HFFc6 (cell line): Measurements from ENCODE around the gene TAPBPL. TPM values are rescaled to one million over a fixed set of nuclear protein-coding genes. Genes with fewer than 3 reads are reported as not detected.

ENCODE experiments used
- DNase-seq: peaks from one replicate; pipeline ENCODE4 v3.0.0-alpha.2; 2018
- H3K27ac Mint-ChIP-seq: 2 replicates; pipeline ENCODE4 v1.8.0; 2020; ENCODE audit warnings: mild to moderate bottlenecking, mixed read lengths
- H3K27me3 Mint-ChIP-seq: 2 replicates; pipeline ENCODE4 v1.8.0; 2021; ENCODE audit warnings: mild to moderate bottlenecking, moderate library complexity, mixed read lengths; ENCODE audit not compliant: insufficient read depth
- H3K36me3 Mint-ChIP-seq: 2 replicates; pipeline ENCODE4 v1.8.0; 2021; ENCODE audit warnings: low read depth, mixed read lengths
- H3K4me1 Mint-ChIP-seq: 2 replicates; pipeline ENCODE4 v1.8.0; 2020; ENCODE audit warnings: low read depth, mixed read lengths
- H3K4me3 Mint-ChIP-seq: 2 replicates; pipeline ENCODE4 v1.8.0; 2020; ENCODE audit warnings: mild to moderate bottlenecking, moderate library complexity, mixed read lengths
- H3K9me3 Mint-ChIP-seq: 2 replicates; pipeline ENCODE4 v1.8.0; 2020; ENCODE audit warnings: mild to moderate bottlenecking, mixed read lengths
- total RNA-seq, 6 experiments: library from RNA; stranded (reverse); fragmentation: NEBNext Ultra II Directional; extraction: Animal tissue kit (Norgen Biotek cat#: 25700); gene quantifications; 2 replicates in 1 of 6; 3 replicates in 5 of 6; pipeline ENCODE4 v1.2.3, GENCODE V29; 2021
- TF ChIP-seq, protein P1 (sequence below): fragments of 200-600 bp; sonication (generic); IDR thresholded peaks from 2 replicates; pipeline ENCODE4 v1.5.0; 2021; ENCODE audit warnings: antibody characterized with exemption, mild to moderate bottlenecking

The TAPBPL gene
- total RNA-seq, 6 experiments from 2014 or later, result 4.3 to 8.2 (median 6.5) TPM

DNA sequence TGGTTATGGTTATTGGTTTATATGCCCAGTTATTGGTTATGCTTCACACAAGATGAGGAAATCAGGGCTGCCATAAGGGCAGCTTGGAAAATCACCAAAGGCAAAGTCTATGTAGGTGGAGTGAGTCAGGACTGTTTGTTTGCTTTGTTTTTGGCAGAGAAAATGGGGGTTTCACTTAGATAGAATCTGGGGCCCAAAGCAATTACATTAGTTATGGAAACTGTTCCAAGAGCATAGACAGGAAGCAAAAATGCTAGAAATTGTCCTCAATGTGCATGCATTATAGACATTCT lies 16.4 kb downstream of the TAPBPL start:
- TF ChIP-seq, protein P1, sequence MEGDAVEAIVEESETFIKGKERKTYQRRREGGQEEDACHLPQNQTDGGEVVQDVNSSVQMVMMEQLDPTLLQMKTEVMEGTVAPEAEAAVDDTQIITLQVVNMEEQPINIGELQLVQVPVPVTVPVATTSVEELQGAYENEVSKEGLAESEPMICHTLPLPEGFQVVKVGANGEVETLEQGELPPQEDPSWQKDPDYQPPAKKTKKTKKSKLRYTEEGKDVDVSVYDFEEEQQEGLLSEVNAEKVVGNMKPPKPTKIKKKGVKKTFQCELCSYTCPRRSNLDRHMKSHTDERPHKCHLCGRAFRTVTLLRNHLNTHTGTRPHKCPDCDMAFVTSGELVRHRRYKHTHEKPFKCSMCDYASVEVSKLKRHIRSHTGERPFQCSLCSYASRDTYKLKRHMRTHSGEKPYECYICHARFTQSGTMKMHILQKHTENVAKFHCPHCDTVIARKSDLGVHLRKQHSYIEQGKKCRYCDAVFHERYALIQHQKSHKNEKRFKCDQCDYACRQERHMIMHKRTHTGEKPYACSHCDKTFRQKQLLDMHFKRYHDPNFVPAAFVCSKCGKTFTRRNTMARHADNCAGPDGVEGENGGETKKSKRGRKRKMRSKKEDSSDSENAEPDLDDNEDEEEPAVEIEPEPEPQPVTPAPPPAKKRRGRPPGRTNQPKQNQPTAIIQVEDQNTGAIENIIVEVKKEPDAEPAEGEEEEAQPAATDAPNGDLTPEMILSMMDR, result no peak
- peaks cover 25% of the 10 kb centered on the region for H3K36me3 Mint-ChIP-seq
- H3K27ac Mint-ChIP-seq, result peak overlapping the region; percentile 66
- peaks cover 6% of the 10 kb centered on the region; the same call in 1 of the 2 replicates for H3K27me3 Mint-ChIP-seq
- peaks cover 49% of the 10 kb centered on the region for H3K4me1 Mint-ChIP-seq
- no peaks in the 10 kb centered on the region for H3K9me3 Mint-ChIP-seq
- H3K4me3 Mint-ChIP-seq, result peak overlapping the region; percentile 92
- DNase-seq, result peak; percentile 40

GRCh38 chr12:6469092-6469491 lies 17.2 kb downstream of the TAPBPL start:
- TF ChIP-seq, protein P1, result no peak
- Mint-ChIP-seq H3K4me1 (peaks cover 49% of the 10 kb centered on the region), H3K27ac (peak overlapping the region; percentile 95; the same call in 1 of the 2 replicates), H3K27me3 (peaks cover 6% of the 10 kb centered on the region), H3K36me3 (peaks cover 22% of the 10 kb centered on the region), H3K4me3 (peak overlapping the region; percentile 92), H3K9me3 (no peaks in the 10 kb centered on the region)
- no peak for DNase-seq

- H3K36me3 Mint-ChIP-seq, result peaks cover 15% of the 10 kb centered on the region; the same call in 1 of the 2 replicates
- peak overlapping the region; percentile 95 for H3K27ac Mint-ChIP-seq
Observed at GRCh38 chr12:6469609-6470374, 17.9 kb downstream of the TAPBPL start.

DNA sequence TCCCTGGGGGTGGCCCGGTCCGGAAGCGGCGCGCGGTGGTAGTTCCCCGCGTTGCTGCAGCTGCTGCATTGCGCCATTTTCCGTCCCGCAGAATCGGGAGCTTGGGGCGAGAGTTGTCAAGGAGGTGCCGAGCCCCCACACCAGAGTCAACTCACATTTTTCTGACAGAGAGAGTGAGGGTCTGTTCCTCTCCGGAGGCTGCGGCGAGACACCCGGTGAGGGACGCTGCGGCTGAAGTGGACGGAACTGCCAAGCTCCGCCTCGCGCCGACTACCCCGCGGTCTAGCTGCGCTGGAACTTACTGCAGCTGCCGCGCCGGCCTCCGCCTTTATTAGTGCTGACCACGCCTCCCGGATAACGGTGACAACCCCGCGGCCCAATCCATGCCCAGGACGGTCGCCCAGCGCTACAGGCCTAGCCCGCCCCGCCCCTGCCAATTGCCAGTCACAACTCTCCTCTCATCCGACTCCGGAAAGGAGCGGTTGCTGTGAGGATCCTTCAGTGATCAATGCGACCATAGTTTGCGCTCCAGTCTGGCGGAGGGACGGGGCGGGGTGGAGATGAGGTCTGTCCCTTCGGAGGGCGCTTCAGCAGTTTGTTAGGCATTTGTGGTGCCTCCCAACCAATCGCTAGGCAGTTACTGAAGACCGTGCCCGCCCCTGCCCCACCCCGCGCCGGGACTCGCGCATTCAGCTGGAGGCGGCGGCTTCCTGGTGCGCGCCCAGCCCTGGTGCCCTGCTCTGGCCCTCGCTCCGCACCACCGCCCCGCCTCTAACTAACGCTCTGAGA lies 18.7 kb downstream of the TAPBPL start, which contains the start of gene VAMP1:
Gene VAMP1 (minus strand): TSS at position 303 of the 789 bp plus-strand sequence. CDS start 146 bp downstream, at position 157.
- peaks cover 49% of the 10 kb centered on the region for H3K4me1 Mint-ChIP-seq
- H3K36me3 Mint-ChIP-seq, result peaks cover 11% of the 10 kb centered on the region; the same call in 1 of the 2 replicates
- TF ChIP-seq, protein P1, result peak; percentile 9; the same call in 1 of the 2 replicates
- DNase-seq, result peak; percentile 97
- H3K27me3 Mint-ChIP-seq, result peaks cover 6% of the 10 kb centered on the region
- peak within 1 kb of the TSS; percentile 92 for H3K4me3 Mint-ChIP-seq
- H3K9me3 Mint-ChIP-seq, result no peaks in the 10 kb centered on the region
- peak within 1 kb of the TSS; percentile 95 for H3K27ac Mint-ChIP-seq

More at GRCh38 chr12:6469609-6470374, 17.9 kb downstream of the TAPBPL start:
- H3K27me3 Mint-ChIP-seq, result peaks cover 6% of the 10 kb centered on the region
- H3K4me1 Mint-ChIP-seq, result peaks cover 49% of the 10 kb centered on the region
- peak overlapping the region; percentile 92 for H3K4me3 Mint-ChIP-seq
- TF ChIP-seq, protein P1, result no peak
- DNase-seq, result no peak
- no peaks in the 10 kb centered on the region for H3K9me3 Mint-ChIP-seq

DNA sequence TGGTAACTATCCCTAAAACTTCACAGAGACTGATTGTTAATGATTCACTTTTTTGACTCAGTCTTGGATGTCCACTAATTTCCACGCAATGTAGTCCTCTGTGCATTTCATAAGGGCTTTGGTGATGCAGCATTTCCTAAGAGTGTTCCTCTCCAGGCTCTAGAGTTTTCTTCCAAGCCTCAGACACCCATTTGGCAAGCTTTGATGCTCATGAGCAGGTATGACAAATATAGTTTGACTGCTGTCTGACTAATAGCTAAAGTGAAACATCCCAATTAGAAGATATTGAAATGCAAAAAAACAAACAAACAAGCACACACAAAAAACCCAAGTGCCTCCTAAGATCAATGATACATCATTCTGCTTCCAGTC lies 20.1 kb downstream of the TAPBPL start:
- DNase-seq, result peak; percentile 65
- TF ChIP-seq, protein P1, result no peak
- Mint-ChIP-seq H3K36me3 (peaks cover 9% of the 10 kb centered on the region; the same call in 1 of the 2 replicates), H3K27me3 (peaks cover 3% of the 10 kb centered on the region), H3K27ac (peak overlapping the region; percentile 95), H3K4me1 (peaks cover 56% of the 10 kb centered on the region), H3K9me3 (no peaks in the 10 kb centered on the region), H3K4me3 (no peak overlapping the region; the same call in 1 of the 2 replicates)
